GM18520 (cell line): ENCODE measurements around the gene DHRS3.

Experiments
- ATAC-seq: cut with Tn5 transposase; IDR thresholded peaks from one replicate; pipeline ENCODE4 v1.9.1; 2021; ENCODE audit not compliant: unreplicated experiment

DHRS3 gene

GRCh38 chr1:12555411-12556367, 62.3 kb downstream of the DHRS3 start:
- ATAC-seq: no peak

GRCh38 chr1:12554521-12555305, 63.3 kb downstream of the DHRS3 start:
- no peak for ATAC-seq

- ATAC-seq: no peak
Measured at GRCh38 chr1:12553963-12554362, 64.0 kb downstream of the DHRS3 start.

GRCh38 chr1:12552951-12553921, 64.8 kb downstream of the DHRS3 start:
- ATAC-seq: no peak

GRCh38 chr1:12552111-12552888, 65.7 kb downstream of the DHRS3 start:
- no peak for ATAC-seq

GRCh38 chr1:12551584-12551983, 66.4 kb downstream of the DHRS3 start:
- ATAC-seq: no peak

GRCh38 chr1:12549460-12550349, 68.3 kb downstream of the DHRS3 start:
- ATAC-seq: no peak

- no peak for ATAC-seq
Measured at GRCh38 chr1:12548973-12549459, 69.0 kb downstream of the DHRS3 start.

- no peak for ATAC-seq
Measured at GRCh38 chr1:12548279-12548972, 69.6 kb downstream of the DHRS3 start.

- no peak for ATAC-seq
Measured at GRCh38 chr1:12547586-12548225, 70.3 kb downstream of the DHRS3 start.

GRCh38 chr1:12546771-12547585, 71.0 kb downstream of the DHRS3 start:
- ATAC-seq: no peak

- no peak for ATAC-seq
Measured at GRCh38 chr1:12544992-12545391, 73.0 kb downstream of the DHRS3 start.

GRCh38 chr1:12544357-12544756, 73.7 kb downstream of the DHRS3 start:
- ATAC-seq: no peak

- no peak for ATAC-seq
Measured at GRCh38 chr1:12543740-12544154, 74.3 kb downstream of the DHRS3 start.

GRCh38 chr1:12542616-12543592, 75.1 kb downstream of the DHRS3 start:
- no peak for ATAC-seq

- no peak for ATAC-seq
Measured at GRCh38 chr1:12542138-12542465, 75.9 kb downstream of the DHRS3 start.
